Thyroid gland (tissue), 4 donors: ENCODE data around the gene TRAF3IP3. TPM values are rescaled to one million over a fixed set of nuclear protein-coding genes. Genes with fewer than 3 reads are reported as not detected.
A peak's percentile ranks its signal among the peaks of the same experiment; 100 is the strongest.

Experiments used
- DNase-seq, 2 donors: peaks; one replicate each; pipeline ENCODE4 v3.0.0-alpha.2; 2019
- H3K27ac ChIP-seq, 3 donors: fragments of 200-600 bp; sonication (generic); 1 replicate in 2 of 3; 2 replicates in 1 of 3; pipeline ENCODE4 v1.5.1; 2016 to 2019; ENCODE audit warnings: mild to moderate bottlenecking in 1 of 3, moderate library complexity in 1 of 3
- H3K27me3 ChIP-seq: fragments of 200-600 bp; sonication (generic); one replicate; pipeline ENCODE4 v1.5.1; 2019
- H3K36me3 ChIP-seq, 2 donors: fragments of 200-600 bp; sonication (generic); one replicate each; pipeline ENCODE4 v1.5.1; 2016 to 2019
- H3K4me1 ChIP-seq, 2 donors: fragments of 200-600 bp; sonication (generic); one replicate each; pipeline ENCODE4 v1.5.1; 2017 to 2019
- H3K4me3 ChIP-seq, 3 donors: fragments of 200-600 bp; sonication (generic); replicated peaks in 1 of 3; 1 replicate in 2 of 3; 2 replicates in 1 of 3; pipeline ENCODE4 v1.5.1; 2016; ENCODE audit warnings: mild to moderate bottlenecking in 1 of 3
- H3K9me3 ChIP-seq: fragments of 200-600 bp; sonication (generic); one replicate; pipeline ENCODE4 v1.5.1; 2017
- CTCF ChIP-seq, 6 experiments: fragments of 200-600 bp in 3 of 6; fragments of 450-650 bp in 3 of 6; sonication (generic) in 3 of 6; IDR thresholded peaks; one replicate each; pipeline ENCODE4 v1.5.1; 2016 to 2019; ENCODE audit warnings: antibody characterized with exemption in 6 of 6, mild to moderate bottlenecking in 2 of 6, inconsistent platforms in 1 of 6, moderate library complexity in 1 of 6
- POLR2A ChIP-seq, 2 donors: fragments of 450-650 bp; IDR thresholded peaks; one replicate each; pipeline ENCODE4 v1.6.1; 2017; ENCODE audit warnings: antibody characterized with exemption in 2 of 2, mild to moderate bottlenecking in 2 of 2, moderate library complexity in 1 of 2
- WGBS, 2 donors: methylation state at CpG; one replicate each; pipeline ENCODE4 v1.1.5; 2017; 5-methylcytosine and 5-hydroxymethylcytosine counted together
- intact Hi-C: fragments of 100-400 bp; cut with DNase I; formaldehyde crosslinking; loops from one replicate; pipeline ENCODE4 v1.15.1; 2023
- total RNA-seq, 4 donors: library from RNA; depleted of rRNA; stranded (reverse); fragments of >200 nt; gene quantifications; one replicate each; pipeline ENCODE4 v1.2.3, GENCODE V29; 2016

Gene TRAF3IP3
- total RNA-seq, 4 donors from 2014 or later: 0.93 to 2.8 (median 2.3) TPM

- peak; percentile 28 to 34 for DNase-seq
- peaks cover 31 to 41% of the 10 kb centered on the region in 2 donors for H3K4me1 ChIP-seq
- peaks cover 0 to 3% of the 10 kb centered on the region in 2 donors for H3K36me3 ChIP-seq
- H3K4me3 ChIP-seq: no peak overlapping the region
- WGBS, 2 donors: 80 to 88% methylated on average over 4 of the region's 4 CpGs
- no peaks in the 10 kb centered on the region for H3K27me3 ChIP-seq
- no peaks in the 10 kb centered on the region for H3K9me3 ChIP-seq
- TF ChIP-seq CTCF (IDR thresholded peaks at IDR 0.05): no peak
- TF ChIP-seq POLR2A (IDR thresholded peaks at IDR 0.05): peak in 1 of 2 donors; percentile 30
- H3K27ac ChIP-seq: peak overlapping the region; percentile 27 to 70 (median 66)
- intact Hi-C loops: no loop called here
Observed at GRCh38 chr1:209802117-209802779, 46.4 kb downstream of the TRAF3IP3 start.

- peaks cover 31 to 46% of the 10 kb centered on the region in 2 donors for H3K4me1 ChIP-seq
- no peak for DNase-seq
- H3K36me3 ChIP-seq: peaks cover 0 to 3% of the 10 kb centered on the region in 2 donors
- H3K27me3 ChIP-seq: no peaks in the 10 kb centered on the region
- peak overlapping the region in 2 of 3 donors; percentile 66 to 70 for H3K27ac ChIP-seq
- no peaks in the 10 kb centered on the region for H3K9me3 ChIP-seq
- TF ChIP-seq CTCF (IDR thresholded peaks at IDR 0.05) (no peak), POLR2A (IDR thresholded peaks at IDR 0.05) (no peak)
- intact Hi-C loops: no loop called here
- 77 to 80% methylated on average over 4 of the region's 4 CpGs for WGBS, 2 donors
- H3K4me3 ChIP-seq: no peak overlapping the region
Observed at GRCh38 chr1:209802780-209803152, 46.9 kb downstream of the TRAF3IP3 start.

GRCh38 chr1:209803568-209803967 lies 47.7 kb downstream of the TRAF3IP3 start:
- 47 to 62% methylated on average over 1 of the region's 1 CpG for WGBS, 2 donors
- Histone ChIP-seq H3K4me3 (no peak overlapping the region), H3K27me3 (no peaks in the 10 kb centered on the region), H3K9me3 (no peaks in the 10 kb centered on the region), H3K4me1 (peaks cover 37 to 54% of the 10 kb centered on the region in 2 donors), H3K36me3 (peaks cover 0 to 3% of the 10 kb centered on the region in 2 donors), H3K27ac (no peak overlapping the region)
- TF ChIP-seq CTCF (IDR thresholded peaks at IDR 0.05): no peak
- no peak for TF ChIP-seq POLR2A (IDR thresholded peaks at IDR 0.05)
- no peak for DNase-seq
- intact Hi-C loops: no loop called here

GRCh38 chr1:209805341-209805781 lies 49.5 kb downstream of the TRAF3IP3 start:
- Histone ChIP-seq H3K27me3 (no peaks in the 10 kb centered on the region), H3K9me3 (no peaks in the 10 kb centered on the region), H3K4me3 (peak overlapping the region; percentile 42 to 56 (median 44)), H3K36me3 (no peaks in the 10 kb centered on the region), H3K27ac (peak overlapping the region; percentile 61 to 95 (median 81)), H3K4me1 (peaks cover 37 to 57% of the 10 kb centered on the region in 2 donors)
- intact Hi-C loops: no loop called here
- 23 to 53% methylated on average over 3 to 18 of the region's 19 CpGs for WGBS, 2 donors
- no peak for TF ChIP-seq CTCF (IDR thresholded peaks at IDR 0.05)
- TF ChIP-seq POLR2A (IDR thresholded peaks at IDR 0.05): no peak
- peak; percentile 61 to 67 for DNase-seq
